Measurements from ENCODE around the gene ERCC5. TPM values are rescaled to one million over a fixed set of nuclear protein-coding genes. Genes with fewer than 3 reads are reported as not detected.

The ERCC5 gene
- total RNA-seq, 1 experiment from 2014 or later = 28.4 TPM

DNA sequence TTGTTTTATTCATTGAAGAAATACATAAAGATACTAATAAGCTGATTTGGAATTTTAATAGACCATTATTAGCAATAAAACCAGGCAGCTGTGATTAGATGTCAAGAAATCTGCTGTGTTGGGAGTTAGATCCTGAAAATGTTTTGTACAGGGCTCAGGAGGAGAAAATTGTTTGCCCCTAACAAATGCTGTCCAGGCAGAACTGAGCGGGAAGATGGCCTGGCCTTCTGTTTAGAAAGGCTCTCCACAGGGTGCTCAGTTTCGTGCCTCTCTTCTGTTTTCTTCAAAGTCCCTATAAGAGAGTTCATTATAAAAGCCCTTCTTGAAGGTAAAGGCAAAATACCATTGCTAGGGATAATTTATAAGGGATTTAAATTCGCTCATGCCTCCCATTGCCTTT is 64.1 kb downstream of the ERCC5 start:
- Histone ChIP-seq H3K27ac (no peak overlapping the region), H3K4me1 (peaks cover 20% of the 10 kb centered on the region), H3K36me3 (no peaks in the 10 kb centered on the region), H3K27me3 (no peaks in the 10 kb centered on the region), H3K9me3 (replicated peaks) (no peaks in the 10 kb centered on the region), H3K4me3 (no peak overlapping the region)
- DNase-seq = no peak

DNA sequence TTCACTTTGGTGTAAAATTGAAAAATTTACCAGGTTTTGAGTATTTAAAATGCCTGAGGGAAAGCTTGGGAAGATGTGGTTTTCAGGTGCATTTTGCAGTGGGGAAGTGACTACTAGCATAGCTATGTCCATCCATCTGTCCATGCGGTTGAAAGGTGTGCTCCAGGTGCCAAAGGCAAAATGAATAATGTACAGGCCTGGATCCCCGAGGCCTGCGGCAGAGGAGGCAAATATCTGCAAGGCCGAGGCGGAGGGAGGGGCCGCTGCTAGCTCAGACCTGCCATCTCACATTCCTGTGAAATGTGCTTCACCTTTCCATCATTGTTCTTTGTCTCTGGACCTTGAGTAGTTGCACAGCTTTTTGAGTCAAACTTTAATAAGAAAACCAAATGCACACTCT is 65.5 kb downstream of the ERCC5 start:
- no peaks in the 10 kb centered on the region for H3K27me3 ChIP-seq

DNA sequence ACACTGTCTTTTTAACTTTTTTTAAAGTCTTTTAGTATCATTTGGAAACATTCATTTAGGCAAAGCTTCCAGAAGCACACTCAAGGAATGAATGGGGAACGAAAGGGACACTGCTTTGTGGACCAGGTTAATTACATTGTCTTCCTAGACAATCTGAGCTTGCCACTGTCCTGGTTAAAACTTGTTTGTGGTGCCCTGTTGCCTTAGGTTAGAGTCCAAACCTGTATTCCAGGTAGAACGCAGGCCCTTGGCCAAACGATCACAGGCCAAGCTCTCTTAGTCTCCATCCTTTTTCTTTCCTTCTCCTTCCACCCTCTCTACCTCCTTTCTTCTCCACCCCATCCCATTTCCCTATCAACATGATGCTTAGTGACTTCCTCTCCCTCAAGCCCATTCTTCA is 66.8 kb downstream of the ERCC5 start:
- H3K27ac ChIP-seq = no peak overlapping the region
- H3K4me1 ChIP-seq = peaks cover 10% of the 10 kb centered on the region
- H3K9me3 ChIP-seq (replicated peaks) = no peaks in the 10 kb centered on the region
- no peaks in the 10 kb centered on the region for H3K27me3 ChIP-seq
- H3K36me3 ChIP-seq = no peaks in the 10 kb centered on the region
- DNase-seq = no peak
- no peak overlapping the region for H3K4me3 ChIP-seq

More for the DNA sequence above, 65.5 kb downstream of the ERCC5 start:
- Histone ChIP-seq H3K27ac (no peak overlapping the region), H3K9me3 (replicated peaks) (no peaks in the 10 kb centered on the region), H3K4me1 (peaks cover 15% of the 10 kb centered on the region), H3K4me3 (no peak overlapping the region), H3K36me3 (no peaks in the 10 kb centered on the region)
- no peak for DNase-seq

DNA sequence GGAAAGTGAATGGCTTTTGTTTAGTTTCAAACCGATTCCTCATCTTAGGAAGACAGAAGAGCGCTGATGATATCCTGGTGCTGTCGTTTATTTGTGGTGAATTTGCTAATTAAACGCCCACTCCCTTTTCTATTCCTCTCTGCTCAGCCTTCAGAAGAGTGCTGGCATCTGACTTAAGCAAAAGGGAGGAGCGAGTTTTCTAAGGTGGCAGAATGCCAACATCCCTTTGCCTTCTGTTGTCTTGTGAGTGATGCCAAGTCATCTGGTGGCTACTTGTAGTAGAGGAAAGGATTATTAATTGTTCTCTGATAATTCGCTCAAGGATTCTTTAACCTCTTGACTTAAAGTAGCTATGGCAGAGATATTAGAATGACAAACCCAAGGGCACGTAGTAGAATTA is 68.1 kb downstream of the ERCC5 start:
- Histone ChIP-seq H3K9me3 (replicated peaks) (no peaks in the 10 kb centered on the region), H3K36me3 (no peaks in the 10 kb centered on the region), H3K4me1 (peaks cover 10% of the 10 kb centered on the region), H3K27ac (peak overlapping the region; percentile 15; the same call in 1 of the 2 replicates), H3K27me3 (no peaks in the 10 kb centered on the region), H3K4me3 (peak overlapping the region; percentile 6)
- peak; percentile 8 to 50 for DNase-seq

DNA sequence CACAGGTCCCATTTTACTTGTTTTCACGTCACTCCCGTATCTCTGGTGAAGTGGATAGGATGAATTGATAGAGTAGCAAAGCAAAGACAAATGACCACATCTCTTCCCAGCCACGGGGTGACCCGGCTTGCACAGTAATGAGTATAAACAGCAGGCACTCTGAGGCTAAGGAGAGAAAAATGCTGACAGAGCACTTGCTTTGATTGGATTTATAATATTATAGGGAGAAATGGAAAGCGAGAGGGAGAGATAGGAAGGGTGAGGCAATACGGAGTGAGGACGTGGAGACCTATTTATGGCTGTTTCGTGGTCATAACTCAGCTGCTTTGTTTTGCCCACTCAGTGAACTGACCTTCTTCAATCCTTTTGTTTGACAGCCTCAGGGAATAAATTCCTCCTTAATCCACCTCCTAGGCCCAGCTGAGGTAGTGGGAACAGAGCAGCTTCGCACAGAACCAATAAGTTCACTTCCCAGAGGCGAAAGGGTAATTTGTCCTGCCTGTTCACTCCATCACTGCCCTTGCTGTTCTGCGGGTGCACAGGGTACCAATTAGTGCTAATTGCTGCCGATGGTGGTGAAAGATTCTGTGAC is 68.6 kb downstream of the ERCC5 start:
- H3K27ac ChIP-seq = peak overlapping the region; percentile 15; the same call in 1 of the 2 replicates

DNA sequence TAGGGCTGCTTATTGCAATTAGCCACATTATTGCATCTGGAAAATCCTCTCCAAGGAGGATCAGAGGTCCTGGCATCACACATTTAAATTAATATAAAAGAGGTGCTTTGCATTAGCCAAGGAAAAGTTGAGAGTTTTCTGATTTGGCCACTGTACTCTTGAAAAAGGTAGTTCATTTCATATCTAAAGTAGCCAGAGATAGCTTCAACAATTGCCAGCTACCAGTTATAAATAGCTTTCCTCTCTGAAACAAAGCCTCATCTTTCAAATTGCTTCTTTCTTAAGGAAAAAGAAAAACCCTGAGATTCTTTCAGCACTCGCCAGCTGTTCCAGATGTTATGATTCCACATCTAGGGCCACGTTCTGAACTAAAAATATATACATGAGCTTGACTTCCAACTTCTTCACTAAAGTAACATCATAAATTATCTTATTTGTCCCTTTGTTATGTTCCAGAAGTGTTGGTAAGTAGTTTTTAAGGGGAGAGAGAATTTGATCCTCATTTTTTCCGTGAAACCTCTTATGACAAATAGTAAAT is 69.6 kb downstream of the ERCC5 start:
- Histone ChIP-seq H3K4me3 (no peak overlapping the region), H3K36me3 (no peaks in the 10 kb centered on the region), H3K27ac (no peak overlapping the region), H3K27me3 (no peaks in the 10 kb centered on the region), H3K9me3 (replicated peaks) (no peaks in the 10 kb centered on the region), H3K4me1 (peaks cover 10% of the 10 kb centered on the region)
- DNase-seq = no peak

More for the DNA sequence above, 68.6 kb downstream of the ERCC5 start:
- Histone ChIP-seq H3K9me3 (replicated peaks) (no peaks in the 10 kb centered on the region), H3K27me3 (no peaks in the 10 kb centered on the region), H3K36me3 (no peaks in the 10 kb centered on the region), H3K4me1 (peaks cover 10% of the 10 kb centered on the region), H3K4me3 (peak overlapping the region; percentile 6)
- peak; percentile 42 to 63 for DNase-seq

DNA sequence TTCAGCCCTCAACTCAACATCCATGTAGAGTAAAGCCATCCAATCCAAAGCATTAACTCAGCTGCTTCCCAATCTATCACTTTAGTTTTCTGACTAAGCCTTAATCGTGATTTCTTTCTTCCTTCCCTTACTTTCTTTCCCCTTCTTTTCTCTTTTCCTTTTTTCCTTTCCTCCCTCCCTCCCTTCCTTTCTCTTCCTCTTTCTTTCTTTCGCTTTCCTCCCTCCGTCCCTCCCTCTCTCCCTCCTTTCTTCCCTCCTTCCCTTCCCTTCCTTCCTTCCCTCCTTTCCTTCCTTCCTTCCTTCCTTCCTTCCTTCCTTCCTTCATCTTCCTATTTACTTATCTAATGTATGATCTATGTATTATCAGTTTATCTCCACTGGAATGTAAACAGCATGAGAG is 71.2 kb downstream of the ERCC5 start:
- H3K4me3 ChIP-seq = no peak overlapping the region
- no peaks in the 10 kb centered on the region for H3K36me3 ChIP-seq
- H3K27me3 ChIP-seq = no peaks in the 10 kb centered on the region
- no peak for DNase-seq
- H3K27ac ChIP-seq = no peak overlapping the region
- no peaks in the 10 kb centered on the region for H3K9me3 ChIP-seq (replicated peaks)
- peaks cover 10% of the 10 kb centered on the region for H3K4me1 ChIP-seq

DNA sequence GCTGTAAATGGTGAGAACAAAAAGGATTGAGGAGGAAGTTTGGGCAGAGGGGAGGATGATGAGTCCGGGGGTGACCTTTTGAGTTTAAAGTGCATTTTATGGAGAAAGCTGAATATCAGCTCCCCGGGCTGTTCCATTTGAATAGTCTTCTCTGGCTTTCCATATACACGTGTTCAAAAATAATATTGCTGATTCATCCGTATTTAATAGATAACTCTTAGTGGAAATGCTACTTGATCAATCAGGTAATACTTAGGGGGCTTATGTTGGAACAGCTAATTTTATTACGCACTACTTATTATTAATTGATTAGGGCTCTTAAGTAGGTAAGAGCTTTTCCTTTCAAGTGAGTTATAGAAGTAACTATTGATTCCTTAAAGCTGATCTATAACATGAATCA is 76.4 kb downstream of the ERCC5 start:
- no peaks in the 10 kb centered on the region for H3K27me3 ChIP-seq
- no peak for DNase-seq
- no peak overlapping the region for H3K27ac ChIP-seq
- H3K4me1 ChIP-seq = no peaks in the 10 kb centered on the region
- H3K36me3 ChIP-seq = no peaks in the 10 kb centered on the region
- H3K4me3 ChIP-seq = no peak overlapping the region
- no peaks in the 10 kb centered on the region for H3K9me3 ChIP-seq (replicated peaks)

Other genes starting within 250 kb of the ERCC5 start
- gene TPP2, start 249.0 kb upstream of the ERCC5 start, total RNA-seq (2014; rRNA removed; shearing (Covaris generic)) = 70.6 and 84.6 TPM in 2 replicates
- not detected in 2 replicates for gene METTL21C, start 151.0 kb upstream of the ERCC5 start, total RNA-seq (2014; rRNA removed; shearing (Covaris generic))
- 18.8 and 20.1 TPM in 2 replicates for gene TEX30, start 72.2 kb upstream of the ERCC5 start, total RNA-seq (2014; rRNA removed; shearing (Covaris generic))
- gene POGLUT2, start 47.1 kb upstream of the ERCC5 start, total RNA-seq (2014; rRNA removed; shearing (Covaris generic)) = 31.3 and 32.2 TPM in 2 replicates
- gene BIVM, start 46.9 kb upstream of the ERCC5 start, total RNA-seq (2014; rRNA removed; shearing (Covaris generic)) = 10.6 and 12.5 TPM in 2 replicates
- gene SLC10A2, start 220.4 kb downstream of the ERCC5 start, total RNA-seq (2014; rRNA removed; shearing (Covaris generic)) = not detected in 2 replicates

Data from SJCRH30 (cell line).